Activated gamma-delta T cell treated with Interleukin-2 at 50 U/mL for 16 hours (primary cell): Measurements from ENCODE around the gene SLC41A3.
"Not testable (repeated sequence)": the region's sequence is repeated elsewhere in the genome, so short reads cannot be mapped to it uniquely, and the experiment has no call there.

Experiments used
- DNase-seq: peaks from one replicate; pipeline ENCODE4 v3.0.0-alpha.2; 2020

Gene SLC41A3

GRCh38 chr3:126023390-126023789 lies 60.5 kb downstream of the SLC41A3 start:
- DNase-seq = no peak

GRCh38 chr3:126022741-126023359 lies 61.1 kb downstream of the SLC41A3 start:
- DNase-seq = no peak

- DNase-seq = no peak
Measured at GRCh38 chr3:126021702-126022101, 62.2 kb downstream of the SLC41A3 start.

- no peak for DNase-seq
Measured at GRCh38 chr3:126021224-126021623, 62.7 kb downstream of the SLC41A3 start.

- DNase-seq = no peak
Measured at GRCh38 chr3:126019683-126020082, 64.2 kb downstream of the SLC41A3 start.

GRCh38 chr3:126018995-126019394 lies 64.9 kb downstream of the SLC41A3 start:
- no peak for DNase-seq

GRCh38 chr3:126018545-126018944 lies 65.4 kb downstream of the SLC41A3 start:
- DNase-seq = no peak

GRCh38 chr3:126017362-126017761 lies 66.6 kb downstream of the SLC41A3 start:
- DNase-seq = no peak

- no peak for DNase-seq
Measured at GRCh38 chr3:126016616-126017015, 67.3 kb downstream of the SLC41A3 start.

GRCh38 chr3:126015075-126015474 lies 68.8 kb downstream of the SLC41A3 start:
- no peak for DNase-seq

- no peak for DNase-seq
Measured at GRCh38 chr3:126014252-126014651, 69.7 kb downstream of the SLC41A3 start.

- no peak for DNase-seq
Measured at GRCh38 chr3:126013751-126014156, 70.2 kb downstream of the SLC41A3 start.

GRCh38 chr3:126009181-126009580 lies 74.7 kb downstream of the SLC41A3 start:
- DNase-seq = no peak

- no peak for DNase-seq
Measured at GRCh38 chr3:126008219-126008618, 75.7 kb downstream of the SLC41A3 start.

GRCh38 chr3:126005951-126006350 lies 78.0 kb downstream of the SLC41A3 start:
- no peak for DNase-seq

GRCh38 chr3:126004692-126005091 lies 79.2 kb downstream of the SLC41A3 start:
- no peak for DNase-seq

GRCh38 chr3:126004217-126004616 lies 79.7 kb downstream of the SLC41A3 start:
- no peak for DNase-seq

GRCh38 chr3:126003447-126004190 lies 80.3 kb downstream of the SLC41A3 start:
- DNase-seq = no peak

- no peak for DNase-seq
Measured at GRCh38 chr3:126002189-126002588, 81.7 kb downstream of the SLC41A3 start.

GRCh38 chr3:125996751-125997150 lies 87.2 kb downstream of the SLC41A3 start:
- DNase-seq = not testable (repeated sequence)

- DNase-seq = peak; percentile 60
Measured at GRCh38 chr3:125990253-125990970, 93.5 kb downstream of the SLC41A3 start.

- DNase-seq = not testable (repeated sequence)
Measured at GRCh38 chr3:125984951-125985350, 99.0 kb downstream of the SLC41A3 start.

- not testable (repeated sequence) for DNase-seq
Measured at GRCh38 chr3:125977104-125977503, 106.8 kb downstream of the SLC41A3 start.

GRCh38 chr3:125976003-125976390 lies 107.9 kb downstream of the SLC41A3 start:
- not testable (repeated sequence) for DNase-seq
